ENCODE data around the gene DPF1.

Gene DPF1

GRCh38 chr19:38211151-38211591 is 12.9 kb downstream of the DPF1 start (continued):
- TF ChIP-seq, protein P1, sequence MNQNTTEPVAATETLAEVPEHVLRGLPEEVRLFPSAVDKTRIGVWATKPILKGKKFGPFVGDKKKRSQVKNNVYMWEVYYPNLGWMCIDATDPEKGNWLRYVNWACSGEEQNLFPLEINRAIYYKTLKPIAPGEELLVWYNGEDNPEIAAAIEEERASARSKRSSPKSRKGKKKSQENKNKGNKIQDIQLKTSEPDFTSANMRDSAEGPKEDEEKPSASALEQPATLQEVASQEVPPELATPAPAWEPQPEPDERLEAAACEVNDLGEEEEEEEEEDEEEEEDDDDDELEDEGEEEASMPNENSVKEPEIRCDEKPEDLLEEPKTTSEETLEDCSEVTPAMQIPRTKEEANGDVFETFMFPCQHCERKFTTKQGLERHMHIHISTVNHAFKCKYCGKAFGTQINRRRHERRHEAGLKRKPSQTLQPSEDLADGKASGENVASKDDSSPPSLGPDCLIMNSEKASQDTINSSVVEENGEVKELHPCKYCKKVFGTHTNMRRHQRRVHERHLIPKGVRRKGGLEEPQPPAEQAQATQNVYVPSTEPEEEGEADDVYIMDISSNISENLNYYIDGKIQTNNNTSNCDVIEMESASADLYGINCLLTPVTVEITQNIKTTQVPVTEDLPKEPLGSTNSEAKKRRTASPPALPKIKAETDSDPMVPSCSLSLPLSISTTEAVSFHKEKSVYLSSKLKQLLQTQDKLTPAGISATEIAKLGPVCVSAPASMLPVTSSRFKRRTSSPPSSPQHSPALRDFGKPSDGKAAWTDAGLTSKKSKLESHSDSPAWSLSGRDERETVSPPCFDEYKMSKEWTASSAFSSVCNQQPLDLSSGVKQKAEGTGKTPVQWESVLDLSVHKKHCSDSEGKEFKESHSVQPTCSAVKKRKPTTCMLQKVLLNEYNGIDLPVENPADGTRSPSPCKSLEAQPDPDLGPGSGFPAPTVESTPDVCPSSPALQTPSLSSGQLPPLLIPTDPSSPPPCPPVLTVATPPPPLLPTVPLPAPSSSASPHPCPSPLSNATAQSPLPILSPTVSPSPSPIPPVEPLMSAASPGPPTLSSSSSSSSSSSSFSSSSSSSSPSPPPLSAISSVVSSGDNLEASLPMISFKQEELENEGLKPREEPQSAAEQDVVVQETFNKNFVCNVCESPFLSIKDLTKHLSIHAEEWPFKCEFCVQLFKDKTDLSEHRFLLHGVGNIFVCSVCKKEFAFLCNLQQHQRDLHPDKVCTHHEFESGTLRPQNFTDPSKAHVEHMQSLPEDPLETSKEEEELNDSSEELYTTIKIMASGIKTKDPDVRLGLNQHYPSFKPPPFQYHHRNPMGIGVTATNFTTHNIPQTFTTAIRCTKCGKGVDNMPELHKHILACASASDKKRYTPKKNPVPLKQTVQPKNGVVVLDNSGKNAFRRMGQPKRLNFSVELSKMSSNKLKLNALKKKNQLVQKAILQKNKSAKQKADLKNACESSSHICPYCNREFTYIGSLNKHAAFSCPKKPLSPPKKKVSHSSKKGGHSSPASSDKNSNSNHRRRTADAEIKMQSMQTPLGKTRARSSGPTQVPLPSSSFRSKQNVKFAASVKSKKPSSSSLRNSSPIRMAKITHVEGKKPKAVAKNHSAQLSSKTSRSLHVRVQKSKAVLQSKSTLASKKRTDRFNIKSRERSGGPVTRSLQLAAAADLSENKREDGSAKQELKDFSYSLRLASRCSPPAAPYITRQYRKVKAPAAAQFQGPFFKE (tag by site-specific recombination; IDR thresholded peaks at IDR 0.05; ENCODE audit: borderline replicate concordance), result no peak
- TF ChIP-seq REPIN1 (tag by site-specific recombination; IDR thresholded peaks at IDR 0.05; ENCODE audit: low read depth) (no peak), CTCF (tag by site-specific recombination; IDR thresholded peaks at IDR 0.05) (0 out of 2 replicates have a peak, but pooled peaks have one; percentile 12), EGR2 (tag by site-specific recombination; IDR thresholded peaks at IDR 0.05; ENCODE audit: low read depth) (peak; percentile 34; the same call in 1 of the 2 replicates)

- ChIA-PET CTCF (interaction anchor here (0.6 kb wide), 1 partner anchor 89 kb away, joined by 3 read pairs; no protein-coding TSS in a partner anchor), POLR2A (no interaction called here)
- peaks cover 25% of the 10 kb centered on the region for H3K4me1 ChIP-seq (ENCODE audit: control insufficient read depth, insufficient read depth, low read length)
- peaks cover 15 to 18% of the 10 kb centered on the region in 2 experiments; a peak in 2 of 3 replicates for H3K36me3 ChIP-seq (ENCODE audit: control insufficient read depth in 2 of 2, insufficient read depth in 1 of 2, low read length in 2 of 2)
- H3K9me3 ChIP-seq (ENCODE audit: control insufficient read depth, insufficient read depth, low read depth, low read length), result no peaks in the 10 kb centered on the region
- no peak overlapping the region for H3K4me3 ChIP-seq (ENCODE audit: low read depth, low read length)
- H3K27ac ChIP-seq (ENCODE audit: extremely low read depth, low read depth, low read length), result no peak overlapping the region
- TF ChIP-seq KLF10 (tag by site-specific recombination; IDR thresholded peaks at IDR 0.05) (no peak), ZNF530 (tag by site-specific recombination; IDR thresholded peaks at IDR 0.05; ENCODE audit: low read depth) (no peak), ELK4 (IDR thresholded peaks at IDR 0.05; ENCODE audit: borderline replicate concordance, low read depth, low read length) (no peak), ZNF660 (tag by site-specific recombination; IDR thresholded peaks at IDR 0.05) (no peak), EGR2 (tag by site-specific recombination; IDR thresholded peaks at IDR 0.05; ENCODE audit: low read depth) (peak; percentile 96), GLIS1 (tag by site-specific recombination; IDR thresholded peaks at IDR 0.05) (peak; percentile 15; the same call in 1 of the 2 replicates), ZNF513 (tag by site-specific recombination; IDR thresholded peaks at IDR 0.05) (no peak), BCL6B (tag by site-specific recombination; IDR thresholded peaks at IDR 0.05) (no peak), SP7 (tag by site-specific recombination; IDR thresholded peaks at IDR 0.05) (peak; percentile 30; the same call in 1 of the 2 replicates), ZNF221 (tag by site-specific recombination; IDR thresholded peaks at IDR 0.05; ENCODE audit: borderline replicate concordance) (no peak)
- TF ChIP-seq, protein P2, sequence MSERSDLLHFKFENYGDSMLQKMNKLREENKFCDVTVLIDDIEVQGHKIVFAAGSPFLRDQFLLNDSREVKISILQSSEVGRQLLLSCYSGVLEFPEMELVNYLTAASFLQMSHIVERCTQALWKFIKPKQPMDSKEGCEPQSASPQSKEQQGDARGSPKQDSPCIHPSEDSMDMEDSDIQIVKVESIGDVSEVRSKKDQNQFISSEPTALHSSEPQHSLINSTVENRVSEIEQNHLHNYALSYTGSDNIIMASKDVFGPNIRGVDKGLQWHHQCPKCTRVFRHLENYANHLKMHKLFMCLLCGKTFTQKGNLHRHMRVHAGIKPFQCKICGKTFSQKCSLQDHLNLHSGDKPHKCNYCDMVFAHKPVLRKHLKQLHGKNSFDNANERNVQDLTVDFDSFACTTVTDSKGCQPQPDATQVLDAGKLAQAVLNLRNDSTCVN (tag by site-specific recombination; optimal IDR thresholded peaks at IDR 0.05), result no peak
- TF ChIP-seq, protein P3, sequence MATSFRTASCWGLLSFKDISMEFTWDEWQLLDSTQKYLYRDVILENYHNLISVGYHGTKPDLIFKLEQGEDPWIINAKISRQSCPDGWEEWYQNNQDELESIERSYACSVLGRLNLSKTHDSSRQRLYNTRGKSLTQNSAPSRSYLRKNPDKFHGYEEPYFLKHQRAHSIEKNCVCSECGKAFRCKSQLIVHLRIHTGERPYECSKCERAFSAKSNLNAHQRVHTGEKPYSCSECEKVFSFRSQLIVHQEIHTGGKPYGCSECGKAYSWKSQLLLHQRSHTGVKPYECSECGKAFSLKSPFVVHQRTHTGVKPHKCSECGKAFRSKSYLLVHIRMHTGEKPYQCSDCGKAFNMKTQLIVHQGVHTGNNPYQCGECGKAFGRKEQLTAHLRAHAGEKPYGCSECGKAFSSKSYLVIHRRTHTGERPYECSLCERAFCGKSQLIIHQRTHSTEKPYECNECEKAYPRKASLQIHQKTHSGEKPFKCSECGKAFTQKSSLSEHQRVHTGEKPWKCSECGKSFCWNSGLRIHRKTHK (tag by site-specific recombination; IDR thresholded peaks at IDR 0.05), result no peak; the same call in 1 of the 2 replicates
- TF ChIP-seq, protein P4, sequence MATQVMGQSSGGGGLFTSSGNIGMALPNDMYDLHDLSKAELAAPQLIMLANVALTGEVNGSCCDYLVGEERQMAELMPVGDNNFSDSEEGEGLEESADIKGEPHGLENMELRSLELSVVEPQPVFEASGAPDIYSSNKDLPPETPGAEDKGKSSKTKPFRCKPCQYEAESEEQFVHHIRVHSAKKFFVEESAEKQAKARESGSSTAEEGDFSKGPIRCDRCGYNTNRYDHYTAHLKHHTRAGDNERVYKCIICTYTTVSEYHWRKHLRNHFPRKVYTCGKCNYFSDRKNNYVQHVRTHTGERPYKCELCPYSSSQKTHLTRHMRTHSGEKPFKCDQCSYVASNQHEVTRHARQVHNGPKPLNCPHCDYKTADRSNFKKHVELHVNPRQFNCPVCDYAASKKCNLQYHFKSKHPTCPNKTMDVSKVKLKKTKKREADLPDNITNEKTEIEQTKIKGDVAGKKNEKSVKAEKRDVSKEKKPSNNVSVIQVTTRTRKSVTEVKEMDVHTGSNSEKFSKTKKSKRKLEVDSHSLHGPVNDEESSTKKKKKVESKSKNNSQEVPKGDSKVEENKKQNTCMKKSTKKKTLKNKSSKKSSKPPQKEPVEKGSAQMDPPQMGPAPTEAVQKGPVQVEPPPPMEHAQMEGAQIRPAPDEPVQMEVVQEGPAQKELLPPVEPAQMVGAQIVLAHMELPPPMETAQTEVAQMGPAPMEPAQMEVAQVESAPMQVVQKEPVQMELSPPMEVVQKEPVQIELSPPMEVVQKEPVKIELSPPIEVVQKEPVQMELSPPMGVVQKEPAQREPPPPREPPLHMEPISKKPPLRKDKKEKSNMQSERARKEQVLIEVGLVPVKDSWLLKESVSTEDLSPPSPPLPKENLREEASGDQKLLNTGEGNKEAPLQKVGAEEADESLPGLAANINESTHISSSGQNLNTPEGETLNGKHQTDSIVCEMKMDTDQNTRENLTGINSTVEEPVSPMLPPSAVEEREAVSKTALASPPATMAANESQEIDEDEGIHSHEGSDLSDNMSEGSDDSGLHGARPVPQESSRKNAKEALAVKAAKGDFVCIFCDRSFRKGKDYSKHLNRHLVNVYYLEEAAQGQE (tag by site-specific recombination; IDR thresholded peaks at IDR 0.05), result no peak
These were observed 13.5 kb downstream of the DPF1 start for GRCh38 chr19:38210458-38210987.

Measured in HEK293 (cell line).